Measurements from ENCODE around the gene CCDC61.

Gene CCDC61

GRCh38 chr19:45954156-45954555, 41.1 kb upstream of the CCDC61 start:
- H3K9me3 ChIP-seq (ENCODE audit: severe bottlenecking): peaks cover 4% of the 10 kb centered on the region
- peaks cover 27% of the 10 kb centered on the region for H3K36me3 ChIP-seq
- no peak overlapping the region for H3K4me3 ChIP-seq (ENCODE audit: low read depth, low read length)
- H3K27ac ChIP-seq: peak overlapping the region; percentile 96
- TF ChIP-seq, protein P1, sequence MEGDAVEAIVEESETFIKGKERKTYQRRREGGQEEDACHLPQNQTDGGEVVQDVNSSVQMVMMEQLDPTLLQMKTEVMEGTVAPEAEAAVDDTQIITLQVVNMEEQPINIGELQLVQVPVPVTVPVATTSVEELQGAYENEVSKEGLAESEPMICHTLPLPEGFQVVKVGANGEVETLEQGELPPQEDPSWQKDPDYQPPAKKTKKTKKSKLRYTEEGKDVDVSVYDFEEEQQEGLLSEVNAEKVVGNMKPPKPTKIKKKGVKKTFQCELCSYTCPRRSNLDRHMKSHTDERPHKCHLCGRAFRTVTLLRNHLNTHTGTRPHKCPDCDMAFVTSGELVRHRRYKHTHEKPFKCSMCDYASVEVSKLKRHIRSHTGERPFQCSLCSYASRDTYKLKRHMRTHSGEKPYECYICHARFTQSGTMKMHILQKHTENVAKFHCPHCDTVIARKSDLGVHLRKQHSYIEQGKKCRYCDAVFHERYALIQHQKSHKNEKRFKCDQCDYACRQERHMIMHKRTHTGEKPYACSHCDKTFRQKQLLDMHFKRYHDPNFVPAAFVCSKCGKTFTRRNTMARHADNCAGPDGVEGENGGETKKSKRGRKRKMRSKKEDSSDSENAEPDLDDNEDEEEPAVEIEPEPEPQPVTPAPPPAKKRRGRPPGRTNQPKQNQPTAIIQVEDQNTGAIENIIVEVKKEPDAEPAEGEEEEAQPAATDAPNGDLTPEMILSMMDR (IDR thresholded peaks at IDR 0.05; ENCODE audit: low read depth, low read length): no peak
- H3K27me3 ChIP-seq (ENCODE audit: insufficient read depth, low read depth, severe bottlenecking): no peaks in the 10 kb centered on the region
- peak; percentile 41 for DNase-seq

- Histone ChIP-seq H3K4me3 (ENCODE audit: low read depth, low read length) (no peak overlapping the region), H3K9me3 (ENCODE audit: severe bottlenecking) (peaks cover 4% of the 10 kb centered on the region), H3K36me3 (peaks cover 20% of the 10 kb centered on the region), H3K27ac (no peak overlapping the region), H3K27me3 (ENCODE audit: insufficient read depth, low read depth, severe bottlenecking) (no peaks in the 10 kb centered on the region)
- TF ChIP-seq, protein P1 (IDR thresholded peaks at IDR 0.05; ENCODE audit: low read depth, low read length): no peak
- DNase-seq: no peak
Observed at GRCh38 chr19:45955905-45956608, 39.2 kb upstream of the CCDC61 start.

DNA sequence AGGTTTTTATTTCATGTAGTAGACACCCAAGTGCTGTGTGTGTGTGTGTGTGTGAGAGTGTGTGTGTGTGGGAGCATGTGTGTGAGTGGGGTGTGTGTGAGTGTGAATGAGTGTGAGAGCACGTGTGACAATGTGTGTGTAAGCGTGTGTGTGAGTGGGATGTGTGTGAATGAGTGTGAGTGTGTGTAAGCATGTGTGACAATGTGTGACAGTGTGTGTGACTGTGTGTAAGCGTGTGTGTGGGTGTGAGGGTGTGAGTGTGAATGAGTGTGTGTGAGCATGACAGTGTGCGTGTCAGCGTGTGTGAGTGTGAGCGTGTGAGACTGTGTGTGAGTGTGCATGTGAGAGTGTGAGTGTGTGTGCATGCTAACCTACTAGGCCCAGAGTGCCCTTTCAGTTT, 36.9 kb upstream of the CCDC61 start:
- peaks cover 4% of the 10 kb centered on the region for H3K9me3 ChIP-seq (ENCODE audit: severe bottlenecking)
- no peaks in the 10 kb centered on the region for H3K27me3 ChIP-seq (ENCODE audit: insufficient read depth, low read depth, severe bottlenecking)
- no peak for DNase-seq
- no peak overlapping the region for H3K4me3 ChIP-seq (ENCODE audit: low read depth, low read length)
- peaks cover 27% of the 10 kb centered on the region for H3K36me3 ChIP-seq
- TF ChIP-seq, protein P1 (IDR thresholded peaks at IDR 0.05; ENCODE audit: low read depth, low read length): no peak
- peak overlapping the region; percentile 81 for H3K27ac ChIP-seq

GRCh38 chr19:45958769-45959516, 36.3 kb upstream of the CCDC61 start:
- TF ChIP-seq, protein P1 (IDR thresholded peaks at IDR 0.05; ENCODE audit: low read depth, low read length): no peak
- peak; percentile 66 for DNase-seq
- Histone ChIP-seq H3K4me3 (ENCODE audit: low read depth, low read length) (peak overlapping the region; percentile 14; the same call in 1 of the 2 replicates), H3K9me3 (ENCODE audit: severe bottlenecking) (no peaks in the 10 kb centered on the region), H3K27ac (peak overlapping the region; percentile 81), H3K27me3 (ENCODE audit: insufficient read depth, low read depth, severe bottlenecking) (no peaks in the 10 kb centered on the region), H3K36me3 (peaks cover 22% of the 10 kb centered on the region)

DNA sequence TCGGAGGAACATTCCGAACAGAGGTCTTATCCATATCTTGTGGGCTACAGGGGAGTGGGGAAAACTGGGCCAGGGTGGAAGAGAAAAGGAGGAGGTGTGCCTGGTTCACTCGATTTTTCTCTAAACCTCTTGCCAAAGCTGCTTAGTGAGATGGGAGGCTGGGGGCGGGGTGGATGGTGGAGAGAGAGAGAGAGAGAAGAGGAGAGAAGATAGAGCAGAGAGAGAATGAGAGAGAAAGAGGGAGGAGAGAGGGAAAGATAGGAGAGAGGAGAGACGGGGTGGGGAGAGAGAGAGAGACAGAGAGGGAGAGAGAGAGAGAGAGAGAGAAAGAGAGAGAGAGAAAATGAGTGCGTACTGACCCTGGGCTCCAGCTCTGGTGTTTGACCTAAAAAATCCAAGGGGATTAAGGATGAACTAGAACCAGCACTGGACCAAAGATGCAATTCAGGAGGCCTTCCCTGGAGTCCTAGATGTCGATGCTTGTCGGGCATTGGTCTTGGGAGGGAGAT, 35.7 kb upstream of the CCDC61 start:
- peak overlapping the region; percentile 14; the same call in 1 of the 2 replicates for H3K4me3 ChIP-seq (ENCODE audit: low read depth, low read length)
- peaks cover 22% of the 10 kb centered on the region for H3K36me3 ChIP-seq
- peak overlapping the region; percentile 81 for H3K27ac ChIP-seq
- no peaks in the 10 kb centered on the region for H3K27me3 ChIP-seq (ENCODE audit: insufficient read depth, low read depth, severe bottlenecking)
- peak; percentile 86 for DNase-seq
- TF ChIP-seq, protein P1 (IDR thresholded peaks at IDR 0.05; ENCODE audit: low read depth, low read length): no peak
- H3K9me3 ChIP-seq (ENCODE audit: severe bottlenecking): no peaks in the 10 kb centered on the region

Data from WERI-Rb-1 (cell line).